Colonic mucosa (tissue), 4 donors: ENCODE results near the gene AANAT. TPM values are rescaled to one million over a fixed set of nuclear protein-coding genes. Genes with fewer than 3 reads are reported as not detected.

Experiments
- DNase-seq: peaks from one replicate; pipeline ENCODE4 v3.0.0-alpha.2; 2020
- H3K27ac ChIP-seq: fragments of 200-600 bp; one replicate; pipeline ENCODE4 v1.8.0; 2021
- H3K27me3 ChIP-seq: fragments of 200-600 bp; one replicate; pipeline ENCODE4 v1.8.0; 2021
- H3K36me3 ChIP-seq: fragments of 200-600 bp; one replicate; pipeline ENCODE4 v1.8.0; 2021
- H3K4me1 ChIP-seq: fragments of 200-600 bp; one replicate; pipeline ENCODE4 v1.8.0; 2021; ENCODE audit warnings: mild to moderate bottlenecking
- H3K4me3 ChIP-seq: fragments of 200-600 bp; one replicate; pipeline ENCODE4 v1.8.0; 2021
- H3K9ac ChIP-seq, 2 donors: one replicate each; pipeline ENCODE4 v1.7.0; 2013; ENCODE audit warnings: control low read depth in 2 of 2, low read depth in 2 of 2, low read length in 2 of 2
- H3K9me3 ChIP-seq: fragments of 200-600 bp; one replicate; pipeline ENCODE4 v1.8.0; 2021
- intact Hi-C: fragments of 100-400 bp; cut with DNase I; formaldehyde crosslinking; loops from one replicate; pipeline ENCODE4 v1.14.1; 2022
- total RNA-seq, 2 donors: library from RNA; stranded (reverse); fragmentation: NEBNext Ultra II Directional in 1 of 2; extraction: Animal tissue kit (Norgen Biotek cat#: 25700) in 1 of 2; gene quantifications; one replicate each; pipeline ENCODE4 v1.2.1, GENCODE V29; 2021
- TF ChIP-seq, protein P1 (sequence below): fragments of 200-600 bp; IDR thresholded peaks from one replicate; pipeline ENCODE4 v1.8.0; 2022; ENCODE audit warnings: antibody characterized with exemption, mild to moderate bottlenecking
- donor health status: healthy.
- donor health status: DM: no; HTN: no; CAD: no.
- donor health status: DM: no; HTN: no; CAD: no.

The AANAT gene
- total RNA-seq, 2 donors from 2014 or later = not detected

- no peak overlapping the region for H3K4me3 ChIP-seq
- intact Hi-C loops = no loop called here
- DNase-seq = no peak
- TF ChIP-seq, protein P1, sequence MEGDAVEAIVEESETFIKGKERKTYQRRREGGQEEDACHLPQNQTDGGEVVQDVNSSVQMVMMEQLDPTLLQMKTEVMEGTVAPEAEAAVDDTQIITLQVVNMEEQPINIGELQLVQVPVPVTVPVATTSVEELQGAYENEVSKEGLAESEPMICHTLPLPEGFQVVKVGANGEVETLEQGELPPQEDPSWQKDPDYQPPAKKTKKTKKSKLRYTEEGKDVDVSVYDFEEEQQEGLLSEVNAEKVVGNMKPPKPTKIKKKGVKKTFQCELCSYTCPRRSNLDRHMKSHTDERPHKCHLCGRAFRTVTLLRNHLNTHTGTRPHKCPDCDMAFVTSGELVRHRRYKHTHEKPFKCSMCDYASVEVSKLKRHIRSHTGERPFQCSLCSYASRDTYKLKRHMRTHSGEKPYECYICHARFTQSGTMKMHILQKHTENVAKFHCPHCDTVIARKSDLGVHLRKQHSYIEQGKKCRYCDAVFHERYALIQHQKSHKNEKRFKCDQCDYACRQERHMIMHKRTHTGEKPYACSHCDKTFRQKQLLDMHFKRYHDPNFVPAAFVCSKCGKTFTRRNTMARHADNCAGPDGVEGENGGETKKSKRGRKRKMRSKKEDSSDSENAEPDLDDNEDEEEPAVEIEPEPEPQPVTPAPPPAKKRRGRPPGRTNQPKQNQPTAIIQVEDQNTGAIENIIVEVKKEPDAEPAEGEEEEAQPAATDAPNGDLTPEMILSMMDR = no peak
- no peak overlapping the region for H3K9ac ChIP-seq
- H3K9me3 ChIP-seq = no peaks in the 10 kb centered on the region
- H3K4me1 ChIP-seq = no peaks in the 10 kb centered on the region
- no peak overlapping the region for H3K27ac ChIP-seq
- no peaks in the 10 kb centered on the region for H3K27me3 ChIP-seq
- no peaks in the 10 kb centered on the region for H3K36me3 ChIP-seq
Measured at GRCh38 chr17:76474894-76475293, 7.5 kb downstream of the AANAT start.

DNA sequence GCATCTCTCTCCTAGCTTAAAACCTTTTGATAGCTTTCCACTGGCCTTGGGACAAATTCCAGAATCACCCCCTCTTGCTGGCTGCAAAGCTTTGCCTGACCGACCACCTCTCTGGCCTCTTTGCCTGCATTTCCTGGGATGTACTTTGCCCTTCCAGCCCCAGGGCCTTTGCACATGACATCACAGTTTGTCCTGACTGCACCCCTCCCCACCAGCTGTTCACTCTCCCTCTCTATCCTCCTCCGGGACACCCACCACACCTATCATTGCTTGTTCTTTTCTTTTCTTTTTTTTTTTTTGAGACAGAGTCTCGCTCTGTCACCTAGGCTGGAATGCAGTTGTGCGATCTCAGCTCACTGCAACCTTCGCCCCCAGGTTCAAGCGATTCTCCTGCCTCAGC lies 7.9 kb downstream of the AANAT start:
- intact Hi-C loops = no loop called here
- H3K9me3 ChIP-seq = no peaks in the 10 kb centered on the region
- H3K27ac ChIP-seq = no peak overlapping the region
- no peaks in the 10 kb centered on the region for H3K27me3 ChIP-seq
- H3K4me3 ChIP-seq = no peak overlapping the region
- TF ChIP-seq, protein P1 = no peak
- H3K36me3 ChIP-seq = no peaks in the 10 kb centered on the region
- DNase-seq = no peak
- no peak overlapping the region for H3K9ac ChIP-seq
- no peaks in the 10 kb centered on the region for H3K4me1 ChIP-seq

DNA sequence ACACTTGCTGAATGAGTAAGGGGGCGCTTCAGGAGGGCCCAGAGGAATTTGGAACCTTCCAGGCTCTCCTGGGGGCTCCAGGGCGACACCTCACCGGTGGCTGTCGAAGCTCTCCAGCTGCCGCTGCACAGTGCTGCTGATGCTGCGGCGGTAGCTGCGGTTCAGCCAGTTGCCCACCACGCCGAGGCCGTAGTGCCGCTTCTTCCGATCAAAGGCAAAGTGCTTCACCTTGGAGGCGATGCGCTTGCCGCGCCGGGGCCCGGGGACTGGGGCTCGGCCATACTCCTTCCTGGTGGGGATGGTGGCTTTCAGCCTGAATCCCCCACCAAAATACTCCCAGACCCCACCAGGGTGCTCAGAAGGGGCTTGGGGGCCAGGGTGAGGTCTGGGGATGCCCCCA lies 9.3 kb downstream of the AANAT start:
- no peaks in the 10 kb centered on the region for H3K36me3 ChIP-seq
- TF ChIP-seq, protein P1 = no peak
- intact Hi-C loops = no loop called here
- no peak overlapping the region for H3K4me3 ChIP-seq
- no peaks in the 10 kb centered on the region for H3K27me3 ChIP-seq
- no peaks in the 10 kb centered on the region for H3K9me3 ChIP-seq
- no peak overlapping the region for H3K9ac ChIP-seq
- H3K27ac ChIP-seq = no peak overlapping the region
- H3K4me1 ChIP-seq = no peaks in the 10 kb centered on the region
- no peak for DNase-seq

GRCh38 chr17:76477576-76477975 lies 10.2 kb downstream of the AANAT start:
- intact Hi-C loops = no loop called here
- H3K4me3 ChIP-seq = no peak overlapping the region
- no peaks in the 10 kb centered on the region for H3K9me3 ChIP-seq
- H3K9ac ChIP-seq = no peak overlapping the region
- TF ChIP-seq, protein P1 = no peak
- no peak overlapping the region for H3K27ac ChIP-seq
- H3K36me3 ChIP-seq = no peaks in the 10 kb centered on the region
- H3K27me3 ChIP-seq = no peaks in the 10 kb centered on the region
- no peak for DNase-seq
- no peaks in the 10 kb centered on the region for H3K4me1 ChIP-seq

DNA sequence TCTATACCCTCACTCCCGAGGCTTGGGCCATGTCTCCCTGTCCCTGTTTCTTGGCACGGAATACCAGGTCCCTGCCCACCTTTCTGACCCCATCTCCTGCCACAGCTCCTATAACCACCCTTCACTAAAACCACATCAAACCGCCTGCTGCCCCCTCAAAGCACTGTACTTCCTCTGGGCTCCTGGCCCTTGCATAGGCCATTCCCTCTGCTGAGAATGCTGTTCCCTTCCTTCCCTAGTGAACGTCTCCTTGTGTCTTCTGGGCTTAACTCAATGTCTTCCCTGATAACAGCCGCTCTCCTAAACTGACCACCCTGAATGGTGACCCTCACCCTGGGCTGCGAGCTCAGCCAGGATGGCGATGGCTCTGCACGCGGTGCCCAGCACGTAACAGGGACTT lies 10.7 kb downstream of the AANAT start:
- H3K36me3 ChIP-seq = no peaks in the 10 kb centered on the region
- DNase-seq = no peak
- H3K4me3 ChIP-seq = no peak overlapping the region
- no peak overlapping the region for H3K27ac ChIP-seq
- intact Hi-C loops = no loop called here
- H3K9ac ChIP-seq = no peak overlapping the region
- H3K9me3 ChIP-seq = no peaks in the 10 kb centered on the region
- H3K4me1 ChIP-seq = no peaks in the 10 kb centered on the region
- H3K27me3 ChIP-seq = no peaks in the 10 kb centered on the region
- TF ChIP-seq, protein P1 = no peak
